H9 (cell line): Measurements from ENCODE around the gene RABGAP1. TPM values are rescaled to one million over a fixed set of nuclear protein-coding genes. Genes with fewer than 3 reads are reported as not detected.
A peak's percentile ranks its signal among the peaks of the same experiment; 100 is the strongest.

Source experiments
- DNase-seq: peaks from one replicate; pipeline ENCODE4 v3.0.0-alpha.2; 2017
- H2AFZ ChIP-seq: one replicate; pipeline ENCODE4 v1.6.1; 2013; ENCODE audit warnings: mild to moderate bottlenecking, low read length, control low read depth, moderate library complexity
- H2AK5ac ChIP-seq: 2 replicates; pipeline ENCODE4 v1.6.1; 2013; ENCODE audit warnings: low read length, control low read depth, mixed read lengths; ENCODE audit not compliant: insufficient read length
- H2BK120ac ChIP-seq: one replicate; pipeline ENCODE4 v1.6.1; 2013; ENCODE audit warnings: low read depth, mild to moderate bottlenecking, low read length, control low read depth, inconsistent platforms; ENCODE audit not compliant: poor library complexity, severe bottlenecking
- H2BK12ac ChIP-seq: 2 replicates; pipeline ENCODE4 v1.6.1; 2013; ENCODE audit warnings: low read length, control low read depth, mixed read lengths, low read depth; ENCODE audit not compliant: insufficient read length
- H2BK15ac ChIP-seq: 2 replicates; pipeline ENCODE4 v1.6.1; 2013; ENCODE audit warnings: low read depth, low read length, control low read depth
- H2BK20ac ChIP-seq: one replicate; pipeline ENCODE4 v1.6.1; 2013; ENCODE audit warnings: low read depth, mild to moderate bottlenecking, low read length, control low read depth, inconsistent platforms; ENCODE audit not compliant: poor library complexity, severe bottlenecking
- H2BK5ac ChIP-seq: 2 replicates; pipeline ENCODE4 v1.6.1; 2013; ENCODE audit warnings: low read length, control low read depth, mixed read lengths; ENCODE audit not compliant: insufficient read length
- H3K14ac ChIP-seq: 2 replicates; pipeline ENCODE4 v1.6.1; 2013; ENCODE audit warnings: low read length, control low read depth; ENCODE audit not compliant: insufficient read depth
- H3K18ac ChIP-seq: 2 replicates; pipeline ENCODE4 v1.6.1; 2013; ENCODE audit warnings: low read depth, mild to moderate bottlenecking, mixed read lengths, low read length, control low read depth; ENCODE audit not compliant: insufficient read length
- H3K23ac ChIP-seq: 2 replicates; pipeline ENCODE4 v1.6.1; 2013; ENCODE audit warnings: low read length, control low read depth, mixed read lengths, low read depth; ENCODE audit not compliant: insufficient read length
- H3K23me2 ChIP-seq: 2 replicates; pipeline ENCODE4 v1.6.1; 2013; ENCODE audit warnings: low read depth, mild to moderate bottlenecking, mixed read lengths, low read length, control low read depth; ENCODE audit not compliant: insufficient read length, poor library complexity, severe bottlenecking
- H3K27ac ChIP-seq: 2 replicates; pipeline ENCODE4 v1.5.1; 2013; ENCODE audit warnings: low read length, control low read depth, mixed read lengths, low read depth; ENCODE audit not compliant: insufficient read length
- H3K27me3 ChIP-seq: 2 replicates; pipeline ENCODE4 v1.6.1; 2013; ENCODE audit warnings: low read length, control low read depth, inconsistent platforms; ENCODE audit not compliant: insufficient read depth
- H3K4ac ChIP-seq: 2 replicates; pipeline ENCODE4 v1.6.1; 2013; ENCODE audit warnings: low read depth, mild to moderate bottlenecking, control low read depth, inconsistent platforms, low read length, moderate library complexity
- H3K4me1 ChIP-seq: 2 replicates; pipeline ENCODE4 v1.6.1; 2013; ENCODE audit warnings: low read length, control low read depth, inconsistent platforms; ENCODE audit not compliant: insufficient read depth
- H3K4me2 ChIP-seq: 2 replicates; pipeline ENCODE4 v1.6.1; 2013; ENCODE audit warnings: low read length, control low read depth, mixed read lengths; ENCODE audit not compliant: insufficient read length, insufficient read depth
- H3K56ac ChIP-seq: 2 replicates; pipeline ENCODE4 v1.6.1; 2013; ENCODE audit warnings: low read depth, mild to moderate bottlenecking, mixed read lengths, low read length, control low read depth; ENCODE audit not compliant: insufficient read length
- H3K79me1 ChIP-seq: 2 replicates; pipeline ENCODE4 v1.6.1; 2013; ENCODE audit warnings: low read depth, mild to moderate bottlenecking, moderate library complexity, low read length, control low read depth, inconsistent platforms; ENCODE audit not compliant: insufficient read depth, poor library complexity, severe bottlenecking
- H3K79me2 ChIP-seq: 2 replicates; pipeline ENCODE4 v1.6.1; 2013; ENCODE audit warnings: low read length, control low read depth, inconsistent platforms; ENCODE audit not compliant: insufficient read depth
- H3K9ac ChIP-seq: 2 replicates; pipeline ENCODE4 v1.6.1; 2013; ENCODE audit warnings: low read length, control low read depth, mixed read lengths; ENCODE audit not compliant: insufficient read length; ENCODE audit errors: extremely low read depth
- H3K9me3 ChIP-seq: one replicate; pipeline ENCODE4 v1.6.1; 2013; ENCODE audit warnings: low read depth, low read length, inconsistent platforms; ENCODE audit not compliant: control insufficient read depth
- H3T11ph ChIP-seq: one replicate; pipeline ENCODE4 v1.6.1; 2013; ENCODE audit warnings: mild to moderate bottlenecking, low read length, control low read depth, inconsistent platforms
- H4K20me1 ChIP-seq: one replicate; pipeline ENCODE4 v1.6.1; 2013; ENCODE audit not compliant: control insufficient read depth, insufficient read length, insufficient read depth
- H4K5ac ChIP-seq: 2 replicates; pipeline ENCODE4 v1.6.1; 2013; ENCODE audit warnings: low read depth, mild to moderate bottlenecking, mixed read lengths, low read length, control low read depth; ENCODE audit not compliant: insufficient read length
- H4K8ac ChIP-seq: replicated peaks from 2 replicates; pipeline ENCODE4 v1.6.1; 2013; ENCODE audit warnings: low read length, control low read depth, mixed read lengths, low read depth; ENCODE audit not compliant: insufficient read length
- H4K91ac ChIP-seq: 2 replicates; pipeline ENCODE4 v1.6.1; 2013; ENCODE audit warnings: low read depth, mild to moderate bottlenecking, moderate library complexity, mixed read lengths, low read length, control low read depth; ENCODE audit not compliant: insufficient read length
- H3K27ac Mint-ChIP-seq, 3 experiments: 2 replicates in 2 of 3; 3 replicates in 1 of 3; pipeline ENCODE4 v1.8.0; 2020 to 2021; ENCODE audit warnings: mixed read lengths in 3 of 3, mild to moderate bottlenecking in 1 of 3, moderate library complexity in 1 of 3
- H3K27me3 Mint-ChIP-seq: 2 replicates; pipeline ENCODE4 v1.8.0; 2021; ENCODE audit warnings: low read depth, mild to moderate bottlenecking, moderate library complexity, mixed read lengths
- H3K36me3 Mint-ChIP-seq, 3 experiments: 2 replicates in 2 of 3; 3 replicates in 1 of 3; pipeline ENCODE4 v1.8.0; 2020 to 2021; ENCODE audit warnings: low read depth in 3 of 3, mixed read lengths in 3 of 3; ENCODE audit not compliant: insufficient read depth in 1 of 3
- H3K4me1 Mint-ChIP-seq, 2 experiments: 2 replicates each; pipeline ENCODE4 v1.8.0; 2020; ENCODE audit warnings: mixed read lengths in 2 of 2
- H3K4me3 Mint-ChIP-seq, 2 experiments: 2 replicates in 1 of 2; 3 replicates in 1 of 2; pipeline ENCODE4 v1.8.0; 2020 to 2021; ENCODE audit warnings: mild to moderate bottlenecking in 2 of 2, mixed read lengths in 2 of 2, moderate library complexity in 1 of 2
- H3K9me3 Mint-ChIP-seq, 2 experiments: 2 replicates in 1 of 2; 3 replicates in 1 of 2; pipeline ENCODE4 v1.8.0; 2020; ENCODE audit warnings: mild to moderate bottlenecking in 2 of 2, mixed read lengths in 2 of 2, moderate library complexity in 1 of 2
- WGBS: extraction: QIAGEN DNeasy Blood & Tissue Kit; methylation state at CpG from one replicate; pipeline ENCODE4 v1.1.7; 2013; ENCODE audit warnings: missing lambda C conversion rate, low lambda C conversion rate, mixed read lengths; ENCODE audit not compliant: insufficient read length; ENCODE audit errors: extremely low coverage; 5-methylcytosine and 5-hydroxymethylcytosine counted together
- total RNA-seq: library from RNA; stranded (reverse); gene quantifications from 2 replicates; pipeline ENCODE4 v1.2.1, GENCODE V29; 2021
- TF ChIP-seq, protein P1 (sequence below): fragments of 200-600 bp; sonication (generic); conservative IDR thresholded peaks from 3 replicates; pipeline ENCODE4 v1.8.0; 2021; ENCODE audit warnings: antibody characterized with exemption, mild to moderate bottlenecking

Gene RABGAP1
- total RNA-seq, 1 experiment from 2014 or later, result 31.6 TPM

DNA sequence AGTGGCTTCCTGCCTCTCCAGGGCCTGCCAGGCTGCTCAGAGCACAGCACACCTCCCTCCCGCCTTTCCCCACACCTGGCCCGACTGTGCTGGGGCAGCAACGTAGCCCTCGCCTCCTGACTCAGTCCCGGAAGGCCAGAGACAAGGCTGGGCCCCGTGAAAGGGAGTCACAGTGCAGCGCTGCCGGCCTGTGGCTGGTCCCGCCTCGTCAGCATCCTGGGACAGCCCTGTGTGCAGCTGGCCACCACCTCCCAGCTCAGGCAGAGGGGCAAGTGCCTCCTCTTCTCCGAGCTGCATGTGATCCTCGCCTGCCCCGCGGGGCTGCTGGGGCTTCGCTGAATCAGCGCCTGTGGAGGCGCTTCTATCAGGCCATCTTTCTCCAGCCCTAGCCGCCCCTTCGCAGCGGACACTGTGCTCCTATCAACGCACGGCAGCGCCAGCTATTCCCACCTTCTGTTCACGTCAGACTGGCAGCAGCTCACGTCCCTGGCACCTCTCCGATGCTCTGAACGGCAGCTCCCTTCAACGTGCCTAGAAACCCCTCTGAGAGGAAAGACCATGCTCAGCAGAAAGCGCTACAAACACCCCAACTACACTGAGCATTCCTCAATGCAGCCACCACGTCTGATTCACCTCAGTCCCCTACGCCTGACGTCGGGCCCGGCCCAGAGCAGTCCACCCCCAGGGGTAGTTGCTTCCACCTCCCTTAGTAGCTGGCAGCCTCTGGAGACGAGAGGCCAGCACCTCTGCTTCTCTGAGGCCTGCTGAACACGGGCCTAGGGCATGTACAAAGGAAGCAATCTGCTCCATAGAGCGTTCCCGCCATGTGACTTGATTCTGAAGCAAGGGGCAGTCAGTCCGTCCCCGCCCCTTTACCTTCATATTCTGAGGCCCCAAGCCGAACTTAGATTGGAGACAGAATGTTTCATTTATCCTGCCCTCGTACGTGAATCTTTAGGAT, 171.5 kb downstream of the RABGAP1 start:
- TF ChIP-seq, protein P1, sequence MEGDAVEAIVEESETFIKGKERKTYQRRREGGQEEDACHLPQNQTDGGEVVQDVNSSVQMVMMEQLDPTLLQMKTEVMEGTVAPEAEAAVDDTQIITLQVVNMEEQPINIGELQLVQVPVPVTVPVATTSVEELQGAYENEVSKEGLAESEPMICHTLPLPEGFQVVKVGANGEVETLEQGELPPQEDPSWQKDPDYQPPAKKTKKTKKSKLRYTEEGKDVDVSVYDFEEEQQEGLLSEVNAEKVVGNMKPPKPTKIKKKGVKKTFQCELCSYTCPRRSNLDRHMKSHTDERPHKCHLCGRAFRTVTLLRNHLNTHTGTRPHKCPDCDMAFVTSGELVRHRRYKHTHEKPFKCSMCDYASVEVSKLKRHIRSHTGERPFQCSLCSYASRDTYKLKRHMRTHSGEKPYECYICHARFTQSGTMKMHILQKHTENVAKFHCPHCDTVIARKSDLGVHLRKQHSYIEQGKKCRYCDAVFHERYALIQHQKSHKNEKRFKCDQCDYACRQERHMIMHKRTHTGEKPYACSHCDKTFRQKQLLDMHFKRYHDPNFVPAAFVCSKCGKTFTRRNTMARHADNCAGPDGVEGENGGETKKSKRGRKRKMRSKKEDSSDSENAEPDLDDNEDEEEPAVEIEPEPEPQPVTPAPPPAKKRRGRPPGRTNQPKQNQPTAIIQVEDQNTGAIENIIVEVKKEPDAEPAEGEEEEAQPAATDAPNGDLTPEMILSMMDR, result no peak
- no peaks in the 10 kb centered on the region for H4K20me1 ChIP-seq
- H3K79me2 ChIP-seq, result no peaks in the 10 kb centered on the region
- no peak overlapping the region for H4K91ac ChIP-seq
- no peaks in the 10 kb centered on the region for H3K4me1 ChIP-seq
- H3K23ac ChIP-seq, result no peak overlapping the region
- H2BK120ac ChIP-seq, result no peak overlapping the region
- Mint-ChIP-seq H3K27ac (peak overlapping the region; percentile 90 to 94 (median 94)), H3K9me3 (no peaks in the 10 kb centered on the region), H3K27me3 (no peaks in the 10 kb centered on the region; the same call in 1 of the 2 replicates), H3K36me3 (peaks cover 29 to 47% (median 33%) of the 10 kb centered on the region in 3 experiments), H3K4me3 (no peak overlapping the region), H3K4me1 (peaks cover 11 to 12% of the 10 kb centered on the region in 2 experiments)
- no peak overlapping the region for H3K56ac ChIP-seq
- no peak overlapping the region for H3K9ac ChIP-seq
- H3K79me1 ChIP-seq, result no peaks in the 10 kb centered on the region
- H3K27ac ChIP-seq, result no peak overlapping the region
- no peak overlapping the region for H3T11ph ChIP-seq
- H2BK5ac ChIP-seq, result no peak overlapping the region
- no peak overlapping the region for H2BK12ac ChIP-seq
- no peak overlapping the region for H3K18ac ChIP-seq
- H2BK20ac ChIP-seq, result no peak overlapping the region
- no peak overlapping the region for H3K4me2 ChIP-seq
- H3K9me3 ChIP-seq, result no peaks in the 10 kb centered on the region
- no peak overlapping the region for H2AK5ac ChIP-seq
- H3K27me3 ChIP-seq, result no peaks in the 10 kb centered on the region
- no CpG with 5 or more reads among the region's 43 CpGs for WGBS
- no peak overlapping the region; the same call in 1 of the 2 replicates for H3K14ac ChIP-seq
- no peak overlapping the region for H4K5ac ChIP-seq
- peak; percentile 73 for DNase-seq
- no peak overlapping the region for H2AFZ ChIP-seq
- no peak overlapping the region for H4K8ac ChIP-seq
- no peak overlapping the region for H3K4ac ChIP-seq
- no peak overlapping the region for H2BK15ac ChIP-seq
- H3K23me2 ChIP-seq, result no peaks in the 10 kb centered on the region
